Left lung (tissue), 10 donors: Measurements from ENCODE around the gene TFCP2L1. TPM values are rescaled to one million over a fixed set of nuclear protein-coding genes. Genes with fewer than 3 reads are reported as not detected.
A peak's percentile ranks its signal among the peaks of the same experiment; 100 is the strongest.

Experiments
- ATAC-seq: fragments of 200-7000 bp; cut with Tn5 transposase; one replicate; pipeline ENCODE4 v1.9.1; 2020; ENCODE audit warnings: moderate library complexity
- DNase-seq, 4 donors: peaks; one replicate each; pipeline ENCODE4 v3.0.0-alpha.2; 2013 to 2020
- H3K27ac ChIP-seq, 2 donors: fragments of 200-600 bp; sonication (generic) in 1 of 2; one replicate each; pipeline versions ENCODE4 v1.5.0 to v1.8.0; 2020 to 2021
- H3K27me3 ChIP-seq, 2 donors: fragments of 200-600 bp; sonication (generic) in 1 of 2; one replicate each; pipeline versions ENCODE4 v1.5.0 to v1.8.0; 2020 to 2021
- H3K36me3 ChIP-seq, 2 donors: fragments of 200-600 bp; sonication (generic) in 1 of 2; one replicate each; pipeline versions ENCODE4 v1.5.0 to v1.8.0; 2020 to 2021
- H3K4me1 ChIP-seq, 2 donors: fragments of 200-600 bp; one replicate each; pipeline ENCODE4 v1.8.0; 2021
- H3K4me3 ChIP-seq, 2 donors: fragments of 200-600 bp; sonication (generic) in 1 of 2; one replicate each; pipeline versions ENCODE4 v1.5.0 to v1.8.0; 2020 to 2021; ENCODE audit warnings: mild to moderate bottlenecking in 1 of 2
- H3K9me3 ChIP-seq, 2 donors: fragments of 200-600 bp; sonication (generic) in 1 of 2; one replicate each; pipeline versions ENCODE4 v1.5.0 to v1.8.0; 2020 to 2021
- CTCF ChIP-seq, 2 donors: fragments of 200-600 bp; sonication (generic) in 1 of 2; IDR thresholded peaks; one replicate each; pipeline versions ENCODE4 v1.5.0 to v1.8.0; 2021; ENCODE audit warnings: antibody characterized with exemption in 2 of 2
- intact Hi-C, 2 donors: fragments of 100-400 bp; cut with DNase I; formaldehyde crosslinking; loops; one replicate each; pipeline versions ENCODE4 v1.11.2 to v1.14.2; 2022
- polyA plus RNA-seq, 6 donors: library from polyadenylated mRNA; unstranded; fragments of 120-200 nt; gene quantifications; one replicate each; pipeline ENCODE4 v1.2.1, GENCODE V29; 2013; ENCODE audit not compliant: insufficient read length in 6 of 6
- total RNA-seq, 2 donors: library from RNA; stranded (reverse); fragmentation: NEBNext Ultra II Directional; extraction: Animal tissue kit (Norgen Biotek cat#: 25700); gene quantifications; one replicate each; pipeline ENCODE4 v1.2.1, GENCODE V29; 2021
- donor health status: DM: no; HTN: yes; CAD: no.
- donor health status: DM: no; HTN: no; CAD: no.

TFCP2L1 gene
- total and polyA plus RNA-seq, 8 donors: 3.5 to 32.5 (median 4.6) TPM

DNA sequence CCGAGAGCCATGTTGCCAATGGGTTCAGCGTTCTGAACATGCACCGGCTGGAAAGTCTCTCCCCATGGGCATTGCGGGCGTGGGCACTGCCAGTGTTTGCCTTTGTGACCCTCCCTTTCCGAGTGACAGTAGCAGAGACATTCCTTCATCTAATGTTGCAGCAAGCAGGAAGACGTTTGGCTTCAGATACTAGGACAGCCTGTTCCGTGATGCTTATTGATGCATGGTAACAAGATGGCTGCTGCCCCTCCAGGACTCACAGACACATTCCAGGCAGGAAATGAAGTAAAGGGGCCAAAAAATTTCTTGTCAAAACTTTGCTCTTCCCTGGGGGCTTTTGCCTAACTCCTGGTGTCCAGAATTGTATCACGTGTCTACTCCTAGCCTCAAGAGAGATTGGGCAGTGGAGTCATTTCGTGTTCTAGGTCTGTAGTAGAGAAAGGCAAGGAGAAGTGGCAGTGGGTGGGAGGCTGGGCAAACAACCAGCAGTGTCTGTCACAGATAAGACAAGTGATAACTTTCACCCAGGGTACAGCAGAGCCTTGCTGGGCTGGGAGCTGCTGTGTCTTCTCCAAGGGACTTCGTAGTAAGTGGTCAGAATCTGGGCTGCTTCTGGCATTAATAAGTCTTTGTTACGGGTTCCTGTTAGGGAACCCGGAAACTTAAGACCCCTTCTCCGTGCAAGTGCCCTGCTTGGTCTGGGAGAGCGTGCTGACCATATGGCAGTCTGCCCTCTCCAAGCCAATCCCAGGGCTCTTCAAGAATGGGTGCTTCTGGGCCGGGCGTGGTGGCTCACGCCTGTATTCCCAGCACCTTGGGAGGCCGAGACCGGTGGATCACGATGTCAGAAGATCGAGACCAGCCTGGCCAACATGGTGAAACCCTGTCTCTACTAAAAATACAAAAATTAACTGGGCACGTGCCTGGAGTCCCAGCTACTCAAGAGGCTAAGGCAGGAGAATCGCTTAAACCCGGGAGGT is 93.5 kb downstream of the TFCP2L1 start:
- intact Hi-C loops: no loop called here
- DNase-seq (no peak), ATAC-seq (no peak)

DNA sequence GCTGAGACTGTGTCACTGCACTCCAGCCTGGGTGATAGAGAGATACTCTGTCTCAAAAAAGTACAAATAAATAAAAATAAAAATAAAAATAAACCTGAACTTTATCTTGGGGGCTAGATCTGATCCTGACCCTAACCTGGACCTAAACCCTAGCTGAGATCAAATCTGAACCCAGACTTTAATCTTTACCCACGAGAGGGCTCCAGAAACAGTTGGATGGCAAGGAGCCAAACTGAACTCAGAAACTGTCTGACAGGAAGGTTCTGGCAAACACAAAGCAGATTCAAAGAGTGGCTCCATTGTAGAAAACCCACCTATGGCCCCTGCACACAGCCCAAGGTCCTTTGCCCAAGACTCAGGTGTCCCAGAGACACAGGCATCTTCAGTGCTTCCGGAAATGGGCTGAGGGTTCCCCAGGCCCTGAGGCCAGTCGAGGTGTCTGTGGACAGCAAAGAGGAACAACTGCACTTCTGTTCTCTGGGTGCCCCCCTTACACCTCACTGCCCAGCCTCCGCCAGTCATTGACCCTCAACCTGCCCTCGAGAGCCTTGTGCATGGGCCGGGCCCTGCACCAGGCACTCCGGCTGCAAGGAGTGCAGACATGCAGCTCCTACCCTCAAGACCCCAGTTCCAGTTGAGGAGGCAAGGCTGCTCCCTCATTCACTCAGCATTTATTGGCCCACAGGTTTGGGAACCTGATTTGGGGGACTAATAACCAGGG is 95.2 kb downstream of the TFCP2L1 start:
- Histone ChIP-seq H3K36me3 (no peaks in the 10 kb centered on the region), H3K4me1 (peaks cover 0 to 20% of the 10 kb centered on the region in 2 donors), H3K4me3 (no peak overlapping the region), H3K27ac (no peak overlapping the region), H3K27me3 (no peaks in the 10 kb centered on the region), H3K9me3 (no peaks in the 10 kb centered on the region)
- intact Hi-C loops: no loop called here
- no peak for TF ChIP-seq CTCF (IDR thresholded peaks at IDR 0.05)
- ATAC-seq (no peak), DNase-seq (no peak)

More for the DNA sequence above, 93.5 kb downstream of the TFCP2L1 start:
- Histone ChIP-seq H3K36me3 (no peaks in the 10 kb centered on the region), H3K9me3 (no peaks in the 10 kb centered on the region), H3K4me1 (peaks cover 0 to 23% of the 10 kb centered on the region in 2 donors), H3K4me3 (no peak overlapping the region), H3K27me3 (no peaks in the 10 kb centered on the region), H3K27ac (no peak overlapping the region)
- no peak for TF ChIP-seq CTCF (IDR thresholded peaks at IDR 0.05)

- Histone ChIP-seq H3K9me3 (no peaks in the 10 kb centered on the region), H3K4me3 (no peak overlapping the region), H3K4me1 (peaks cover 0 to 20% of the 10 kb centered on the region in 2 donors), H3K36me3 (no peaks in the 10 kb centered on the region), H3K27ac (no peak overlapping the region), H3K27me3 (no peaks in the 10 kb centered on the region)
- TF ChIP-seq CTCF (IDR thresholded peaks at IDR 0.05): no peak
- DNase-seq (no peak), ATAC-seq (peak; percentile 57)
- intact Hi-C loops: no loop called here
Observed at GRCh38 chr2:121189011-121189410, 96.0 kb downstream of the TFCP2L1 start.

- no peak for DNase-seq
- ATAC-seq: no peak
- H3K4me1 ChIP-seq: peaks cover 0 to 20% of the 10 kb centered on the region in 2 donors
- no peaks in the 10 kb centered on the region for H3K27me3 ChIP-seq
- no peaks in the 10 kb centered on the region for H3K36me3 ChIP-seq
- TF ChIP-seq CTCF (IDR thresholded peaks at IDR 0.05): no peak
- intact Hi-C loops: no loop called here
- no peaks in the 10 kb centered on the region for H3K9me3 ChIP-seq
- H3K27ac ChIP-seq: no peak overlapping the region
- no peak overlapping the region for H3K4me3 ChIP-seq
Observed at GRCh38 chr2:121187982-121188411, 97.0 kb downstream of the TFCP2L1 start.
